ENCODE measurements around the gene DEFB124. TPM values are rescaled to one million over a fixed set of nuclear protein-coding genes. Genes with fewer than 3 reads are reported as not detected.
"Not testable (repeated sequence)": the region's sequence is repeated elsewhere in the genome, so short reads cannot be mapped to it uniquely, and the experiment has no call there.

The DEFB124 gene, protein sequence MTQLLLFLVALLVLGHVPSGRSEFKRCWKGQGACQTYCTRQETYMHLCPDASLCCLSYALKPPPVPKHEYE
- not detected for total RNA-seq

DNA sequence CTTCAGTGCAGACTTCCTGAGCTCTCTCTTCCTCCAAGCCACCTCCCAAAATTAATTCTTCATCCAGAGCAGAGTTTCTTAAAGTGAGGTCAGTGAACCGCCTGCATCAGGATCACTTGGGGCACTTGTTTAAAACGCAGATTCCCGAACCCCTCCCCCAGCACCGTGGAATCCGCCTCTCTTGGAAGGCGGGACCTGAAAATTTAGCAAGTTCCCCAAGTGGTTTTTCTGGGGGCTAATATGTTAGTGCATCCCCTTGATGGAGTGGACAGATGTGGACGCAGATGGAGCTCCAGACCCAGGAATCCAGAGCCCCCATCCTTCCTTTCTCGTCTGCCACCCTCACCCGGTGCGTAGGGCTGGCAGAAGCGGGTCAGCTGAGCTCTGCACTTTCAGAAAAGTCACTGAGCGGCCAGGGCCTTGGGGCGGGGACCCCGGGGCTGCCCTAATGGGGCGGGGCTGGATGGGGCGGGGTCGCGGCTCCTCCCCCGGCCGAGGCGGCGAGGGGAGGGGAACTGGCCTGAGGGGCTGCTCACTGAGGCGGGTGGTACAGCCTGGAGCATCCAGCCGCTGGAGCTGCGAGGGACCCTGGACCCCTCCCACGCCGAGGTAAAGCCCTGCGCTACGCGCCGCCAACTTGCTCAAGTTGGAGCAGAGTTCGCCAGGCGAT is at the start of gene DEFB124, which contains the start of gene REM1:
DEFB124 (minus strand) TSS at position 370 of the 670 bp plus-strand sequence. CDS start 2,114 bp downstream, outside the sequence.
REM1 (plus strand) TSS at position 531 of the 670 bp plus-strand sequence. CDS start 1,158 bp downstream, outside the sequence.
- peaks cover 0 to 51% (median 8%) of the 10 kb centered on the region in 4 donors for H3K4me1 ChIP-seq
- H3K9me3 ChIP-seq, result no peaks in the 10 kb centered on the region
- H3K27ac ChIP-seq, result peak within 1 kb of the TSS; percentile 15 to 86 (median 69)
- H3K36me3 ChIP-seq, result no peaks in the 10 kb centered on the region
- 5 to 7% methylated on average over 15 to 29 of the region's 33 CpGs for WGBS, 2 donors
- peaks cover 0 to 15% of the 10 kb centered on the region in 2 donors for H3K27me3 ChIP-seq
- DNase-seq (ENCODE audit: low spot score in 2 of 2), result no peak
- peak within 1 kb of the TSS; percentile 39 to 68 (median 48) for H3K4me3 ChIP-seq
- TF ChIP-seq EP300 (IDR thresholded peaks at IDR 0.05), result peak; percentile 25 to 47
- TF ChIP-seq POLR2A (IDR thresholded peaks at IDR 0.05), result peak in 1 of 2 donors; percentile 47
- TF ChIP-seq, protein P1, sequence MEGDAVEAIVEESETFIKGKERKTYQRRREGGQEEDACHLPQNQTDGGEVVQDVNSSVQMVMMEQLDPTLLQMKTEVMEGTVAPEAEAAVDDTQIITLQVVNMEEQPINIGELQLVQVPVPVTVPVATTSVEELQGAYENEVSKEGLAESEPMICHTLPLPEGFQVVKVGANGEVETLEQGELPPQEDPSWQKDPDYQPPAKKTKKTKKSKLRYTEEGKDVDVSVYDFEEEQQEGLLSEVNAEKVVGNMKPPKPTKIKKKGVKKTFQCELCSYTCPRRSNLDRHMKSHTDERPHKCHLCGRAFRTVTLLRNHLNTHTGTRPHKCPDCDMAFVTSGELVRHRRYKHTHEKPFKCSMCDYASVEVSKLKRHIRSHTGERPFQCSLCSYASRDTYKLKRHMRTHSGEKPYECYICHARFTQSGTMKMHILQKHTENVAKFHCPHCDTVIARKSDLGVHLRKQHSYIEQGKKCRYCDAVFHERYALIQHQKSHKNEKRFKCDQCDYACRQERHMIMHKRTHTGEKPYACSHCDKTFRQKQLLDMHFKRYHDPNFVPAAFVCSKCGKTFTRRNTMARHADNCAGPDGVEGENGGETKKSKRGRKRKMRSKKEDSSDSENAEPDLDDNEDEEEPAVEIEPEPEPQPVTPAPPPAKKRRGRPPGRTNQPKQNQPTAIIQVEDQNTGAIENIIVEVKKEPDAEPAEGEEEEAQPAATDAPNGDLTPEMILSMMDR (IDR thresholded peaks at IDR 0.05), result no peak

GRCh38 chr20:31523361-31524283 is 48.7 kb upstream of the DEFB124 start:
- no peak overlapping the region for H3K4me3 ChIP-seq
- H3K27me3 ChIP-seq, result no peaks in the 10 kb centered on the region
- H3K27ac ChIP-seq, result no peak overlapping the region
- no peaks in the 10 kb centered on the region for H3K9me3 ChIP-seq
- H3K36me3 ChIP-seq, result peaks cover 0 to 48% (median 5%) of the 10 kb centered on the region in 3 donors
- DNase-seq (ENCODE audit: low spot score in 2 of 2), result peak in 1 of 2 donors; percentile 29
- H3K4me1 ChIP-seq, result peaks cover 0 to 56% (median 2%) of the 10 kb centered on the region in 4 donors
- TF ChIP-seq, protein P1 (IDR thresholded peaks at IDR 0.05), result no peak
- TF ChIP-seq EP300 (IDR thresholded peaks at IDR 0.05), result peak in 1 of 2 donors; percentile 54
- WGBS, 2 donors, result 77 to 88% methylated on average over 8 of the region's 8 CpGs

GRCh38 chr20:31522731-31523130 is 47.8 kb upstream of the DEFB124 start:
- no peaks in the 10 kb centered on the region for H3K9me3 ChIP-seq
- TF ChIP-seq EP300 (IDR thresholded peaks at IDR 0.05) (no peak), POLR2A (IDR thresholded peaks at IDR 0.05) (no peak)
- TF ChIP-seq, protein P1 (IDR thresholded peaks at IDR 0.05), result no peak
- H3K36me3 ChIP-seq, result peaks cover 0 to 46% (median 0%) of the 10 kb centered on the region in 3 donors
- no peak for DNase-seq (ENCODE audit: low spot score in 2 of 2)
- H3K4me1 ChIP-seq, result peaks cover 0 to 63% (median 2%) of the 10 kb centered on the region in 4 donors
- no peaks in the 10 kb centered on the region for H3K27me3 ChIP-seq
- peak overlapping the region in 1 of 4 donors; percentile 50 for H3K27ac ChIP-seq
- 80 to 81% methylated on average over 6 of the region's 6 CpGs for WGBS, 2 donors
- H3K4me3 ChIP-seq, result no peak overlapping the region

GRCh38 chr20:31521267-31521666 is 46.3 kb upstream of the DEFB124 start:
- not testable (repeated sequence) for DNase-seq (ENCODE audit: low spot score in 2 of 2); H3K27me3 ChIP-seq; H3K27ac ChIP-seq; H3K4me3 ChIP-seq; H3K9me3 ChIP-seq
- TF ChIP-seq EP300 (IDR thresholded peaks at IDR 0.05), result peak in 1 of 2 donors; percentile 27
- H3K36me3 ChIP-seq, result peaks cover 0 to 44% (median 0%) of the 10 kb centered on the region in 3 donors
- H3K4me1 ChIP-seq, result peaks cover 0 to 77% (median 9%) of the 10 kb centered on the region in 4 donors
- 82 to 86% methylated on average over 7 of the region's 7 CpGs for WGBS, 2 donors

- DNase-seq (ENCODE audit: low spot score in 2 of 2), result peak in 1 of 2 donors; percentile 49
- Histone ChIP-seq H3K27ac (peak overlapping the region in 1 of 4 donors; percentile 41), H3K27me3 (no peaks in the 10 kb centered on the region), H3K9me3 (no peaks in the 10 kb centered on the region), H3K36me3 (peaks cover 0 to 27% (median 0%) of the 10 kb centered on the region in 3 donors), H3K4me1 (peaks cover 0 to 64% (median 23%) of the 10 kb centered on the region in 4 donors), H3K4me3 (no peak overlapping the region)
- WGBS, 2 donors, result 66 to 70% methylated on average over 4 of the region's 4 CpGs
- TF ChIP-seq, protein P1 (IDR thresholded peaks at IDR 0.05), result no peak
- no peak for TF ChIP-seq POLR2A (IDR thresholded peaks at IDR 0.05)
- no peak for TF ChIP-seq EP300 (IDR thresholded peaks at IDR 0.05)
These were observed 42.4 kb upstream of the DEFB124 start for GRCh38 chr20:31517373-31517772.

Measured in tibial nerve (tissue), 4 donors.